ENCODE data around the gene TMEM72.

The TMEM72 gene

DNA sequence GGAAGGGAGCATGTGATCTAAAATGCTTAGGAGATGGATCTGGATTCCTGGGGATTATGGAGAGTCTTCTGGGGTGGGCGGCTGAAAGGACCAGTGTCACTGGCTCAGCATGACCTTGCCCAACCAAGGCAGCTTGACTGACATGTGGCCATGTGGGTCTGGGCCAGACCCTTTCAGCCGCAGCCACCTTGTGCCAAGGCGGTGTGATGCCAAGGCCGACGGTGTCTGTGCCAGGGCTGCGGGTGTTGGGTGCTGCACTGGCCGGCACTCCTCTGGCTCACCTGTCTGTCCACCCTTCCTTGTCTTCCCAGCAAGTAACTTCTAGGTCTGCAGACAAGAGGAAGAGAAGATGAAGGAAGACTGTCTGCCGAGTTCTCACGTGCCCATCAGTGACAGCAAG lies 58.7 kb downstream of the TMEM72 start:
- DNase-seq = peak; percentile 6

DNA sequence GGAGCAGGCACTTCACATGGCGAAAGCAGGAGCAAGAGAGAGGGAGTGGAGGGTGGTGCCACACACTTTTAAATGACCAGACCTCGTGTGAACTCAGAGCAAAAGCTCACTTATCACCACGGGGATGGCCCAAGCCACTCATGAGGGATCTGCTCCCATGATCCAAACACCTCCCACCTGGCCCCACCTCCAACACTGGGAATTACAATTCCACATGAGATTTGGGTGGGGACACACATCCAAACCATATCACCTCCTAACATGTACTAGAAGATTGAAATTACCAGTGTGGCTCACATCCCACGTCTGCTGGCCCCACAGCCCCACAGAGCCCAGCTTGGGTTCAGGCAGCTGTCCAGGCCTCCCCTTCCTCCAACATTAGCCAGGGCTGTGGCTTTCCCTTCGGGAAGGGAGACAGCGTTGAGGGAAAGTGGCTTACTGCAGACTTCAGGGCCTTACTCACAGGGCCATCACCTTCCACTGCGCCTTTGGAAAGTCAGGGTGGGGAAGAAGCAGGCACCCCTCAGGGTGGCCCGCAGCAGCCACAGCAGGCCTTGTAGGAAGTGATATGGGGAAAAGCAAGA lies 59.8 kb downstream of the TMEM72 start:
- DNase-seq = no peak

DNA sequence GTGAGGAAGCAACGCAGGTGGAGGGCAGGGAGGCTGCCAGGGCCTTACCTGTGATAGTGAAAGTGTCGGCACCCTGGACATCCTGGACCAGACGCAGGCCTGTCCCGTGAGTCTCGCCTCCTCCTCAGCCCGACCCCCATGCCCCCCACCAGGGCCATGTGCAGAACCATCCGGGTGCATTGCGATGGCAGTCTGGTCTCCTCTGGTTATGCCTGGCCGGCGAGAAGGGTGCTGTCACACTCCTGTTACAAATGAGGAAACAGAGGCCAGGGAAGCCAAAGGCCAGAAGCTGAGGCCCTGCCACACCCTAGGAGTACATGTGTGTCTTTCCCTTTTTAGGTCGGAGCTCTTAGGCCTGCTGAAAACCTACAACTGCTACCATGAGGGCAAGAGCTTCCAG lies 60.3 kb downstream of the TMEM72 start:
- DNase-seq = no peak

DNA sequence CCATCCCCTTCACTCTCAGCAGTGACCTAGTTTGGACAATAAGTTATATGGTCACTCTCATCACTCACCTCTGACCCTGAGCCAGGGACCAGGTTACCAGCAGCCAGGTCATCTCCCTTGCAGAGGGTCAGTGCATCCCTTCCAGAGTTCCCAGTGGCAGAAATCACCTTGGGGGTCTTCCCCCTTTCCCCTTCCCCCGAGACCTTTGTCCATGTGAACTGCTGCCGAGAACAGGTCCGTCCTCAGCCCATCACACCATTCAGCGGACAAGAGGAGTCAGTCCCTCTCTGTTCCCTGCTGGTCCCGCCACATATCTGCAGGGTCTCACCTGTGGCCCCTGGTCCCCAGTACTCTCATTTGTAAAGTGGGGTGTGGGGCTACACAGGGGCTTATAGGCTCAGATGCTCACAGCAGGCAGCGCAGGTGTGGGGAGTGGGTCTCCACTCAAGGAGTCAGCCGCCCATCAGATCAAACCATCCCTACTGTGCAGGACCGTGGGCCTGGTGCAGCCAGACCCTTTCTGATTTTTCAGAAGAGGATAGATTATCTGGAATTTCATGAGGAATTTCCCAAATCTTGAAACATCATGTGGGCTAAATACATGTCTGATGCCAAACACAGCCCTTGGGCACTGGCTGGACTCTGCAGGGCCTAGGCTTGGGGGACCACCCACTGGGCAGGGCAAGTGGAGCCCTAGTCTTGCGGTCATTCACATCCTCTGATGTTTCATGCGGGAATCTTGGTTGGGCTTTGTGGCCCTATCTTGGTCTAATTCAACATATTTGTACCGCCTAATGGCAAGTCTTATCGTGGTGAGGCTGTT lies 61.0 kb downstream of the TMEM72 start:
- no peak for DNase-seq

DNA sequence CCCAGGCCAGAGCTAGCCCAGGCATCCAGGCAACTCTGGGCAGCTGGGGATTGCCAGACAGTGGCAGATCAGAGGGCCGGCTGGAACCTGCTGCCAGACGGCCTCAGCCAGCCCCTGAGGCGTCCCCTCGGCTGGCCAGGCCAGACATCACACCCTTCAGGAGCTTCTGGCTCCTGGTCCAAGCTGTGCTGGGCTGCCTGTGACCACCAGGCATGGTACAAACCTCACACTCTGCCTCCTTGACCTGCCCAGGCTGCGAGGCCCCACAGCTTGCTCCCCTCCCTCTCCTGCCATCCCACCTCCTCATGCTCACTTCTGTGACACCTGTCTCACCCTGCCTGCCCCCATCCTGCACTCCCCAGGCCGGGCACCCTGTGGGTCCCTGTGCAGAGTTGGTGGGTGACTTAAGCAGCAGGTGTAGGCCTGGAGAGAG lies 61.8 kb downstream of the TMEM72 start:
- no peak for DNase-seq

DNA sequence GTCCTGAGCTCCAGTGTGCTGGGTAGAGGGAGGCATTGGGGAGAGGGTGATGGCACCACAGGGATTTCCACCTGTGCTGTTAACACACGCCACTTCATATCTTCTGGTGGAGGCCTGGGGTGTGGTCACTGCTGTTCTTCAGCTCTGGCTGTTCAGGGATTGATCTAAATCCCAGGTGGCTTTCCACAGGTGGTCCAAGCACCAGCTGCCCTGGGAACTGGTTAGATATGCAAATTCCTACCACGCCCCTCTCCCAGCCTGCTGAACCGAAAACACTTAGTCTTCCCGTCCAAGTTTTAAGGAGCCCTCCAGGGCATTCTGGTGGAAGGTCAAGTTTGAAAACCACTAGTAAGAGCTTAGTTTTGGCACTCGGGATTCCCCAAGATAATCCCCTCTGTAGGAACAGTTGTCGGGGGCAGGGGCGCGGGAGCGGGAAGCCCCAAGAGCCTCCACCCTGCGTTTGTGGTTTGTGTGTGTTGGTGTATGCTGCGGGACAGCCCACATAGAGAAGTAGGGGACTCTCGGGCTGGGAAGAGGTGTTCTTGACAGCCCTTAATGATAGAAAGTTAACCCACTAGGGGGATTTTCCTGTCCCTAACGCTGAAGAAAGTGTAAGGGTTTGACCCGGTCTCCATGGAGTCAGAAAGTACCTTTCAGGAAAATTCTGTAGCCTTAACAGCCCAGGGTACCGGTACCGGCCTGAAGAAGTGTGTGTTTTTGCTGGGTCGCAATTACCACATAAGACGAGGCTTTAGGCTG lies 62.4 kb downstream of the TMEM72 start:
- DNase-seq = no peak

DNA sequence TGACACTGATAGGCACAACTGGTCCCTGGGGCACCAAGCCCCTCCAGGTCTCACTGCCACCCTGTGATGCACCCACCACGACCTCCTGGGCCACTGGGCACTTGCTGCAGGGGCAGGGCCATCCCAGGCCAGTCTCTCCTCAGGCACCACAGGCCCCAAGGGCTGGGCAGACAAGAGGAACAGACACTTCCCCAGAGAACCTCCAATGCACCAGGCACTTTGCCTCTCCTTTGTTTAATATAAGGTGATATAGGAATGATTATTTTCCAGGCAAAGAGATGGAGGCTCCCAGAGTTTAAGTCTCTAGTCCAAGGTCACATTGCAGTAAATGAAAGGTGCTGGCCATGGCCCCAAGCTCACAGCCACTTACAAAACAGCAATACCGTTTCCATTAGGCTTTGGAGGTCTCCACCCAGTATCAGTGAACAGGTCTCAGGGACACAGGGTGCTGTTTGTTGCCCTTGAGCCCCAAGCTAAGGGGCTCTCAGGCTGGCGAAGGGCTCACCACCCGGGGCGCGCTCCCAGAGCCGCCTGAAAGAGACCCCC lies 63.0 kb downstream of the TMEM72 start:
- no peak for DNase-seq

DNA sequence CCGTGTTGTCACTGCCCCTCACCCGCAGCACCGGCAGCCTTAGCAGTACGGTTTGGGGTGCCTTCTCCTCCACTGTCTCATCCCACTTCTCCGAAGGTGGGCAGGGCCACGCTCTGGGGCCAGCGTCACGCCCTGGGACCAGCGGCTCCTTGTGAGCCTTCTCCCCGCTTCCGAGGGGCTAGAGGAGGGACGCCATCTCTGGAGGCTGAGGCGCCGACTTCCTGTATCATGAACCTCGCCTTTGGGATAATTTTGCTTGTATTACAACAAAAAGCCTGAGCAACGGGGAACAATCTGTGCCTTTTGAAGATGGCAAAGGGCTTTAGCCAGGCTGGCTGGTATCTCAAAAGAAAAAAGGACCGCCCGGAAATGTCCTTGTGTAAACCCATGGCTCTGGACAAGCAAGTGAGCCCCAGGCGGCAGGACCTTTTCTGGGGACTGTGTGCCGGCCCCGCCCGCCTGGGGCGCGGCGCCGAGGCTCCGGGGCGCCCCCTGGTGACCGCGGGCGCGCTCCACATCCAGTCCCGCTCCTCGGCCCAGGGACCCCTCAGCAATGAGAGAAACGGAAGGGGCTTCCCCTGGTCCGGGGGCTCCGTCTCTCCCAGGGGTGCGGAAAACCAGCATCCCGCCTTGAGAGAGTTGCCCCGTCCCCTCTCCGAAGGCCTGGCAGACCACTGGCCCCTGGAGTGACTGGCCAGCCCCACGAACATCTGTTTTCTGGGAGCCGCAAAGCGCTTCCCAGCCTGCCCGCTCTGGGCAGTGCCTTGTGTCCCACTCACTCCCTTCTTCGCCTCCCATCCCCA lies 63.7 kb downstream of the TMEM72 start:
- DNase-seq = peak; percentile 68

DNA sequence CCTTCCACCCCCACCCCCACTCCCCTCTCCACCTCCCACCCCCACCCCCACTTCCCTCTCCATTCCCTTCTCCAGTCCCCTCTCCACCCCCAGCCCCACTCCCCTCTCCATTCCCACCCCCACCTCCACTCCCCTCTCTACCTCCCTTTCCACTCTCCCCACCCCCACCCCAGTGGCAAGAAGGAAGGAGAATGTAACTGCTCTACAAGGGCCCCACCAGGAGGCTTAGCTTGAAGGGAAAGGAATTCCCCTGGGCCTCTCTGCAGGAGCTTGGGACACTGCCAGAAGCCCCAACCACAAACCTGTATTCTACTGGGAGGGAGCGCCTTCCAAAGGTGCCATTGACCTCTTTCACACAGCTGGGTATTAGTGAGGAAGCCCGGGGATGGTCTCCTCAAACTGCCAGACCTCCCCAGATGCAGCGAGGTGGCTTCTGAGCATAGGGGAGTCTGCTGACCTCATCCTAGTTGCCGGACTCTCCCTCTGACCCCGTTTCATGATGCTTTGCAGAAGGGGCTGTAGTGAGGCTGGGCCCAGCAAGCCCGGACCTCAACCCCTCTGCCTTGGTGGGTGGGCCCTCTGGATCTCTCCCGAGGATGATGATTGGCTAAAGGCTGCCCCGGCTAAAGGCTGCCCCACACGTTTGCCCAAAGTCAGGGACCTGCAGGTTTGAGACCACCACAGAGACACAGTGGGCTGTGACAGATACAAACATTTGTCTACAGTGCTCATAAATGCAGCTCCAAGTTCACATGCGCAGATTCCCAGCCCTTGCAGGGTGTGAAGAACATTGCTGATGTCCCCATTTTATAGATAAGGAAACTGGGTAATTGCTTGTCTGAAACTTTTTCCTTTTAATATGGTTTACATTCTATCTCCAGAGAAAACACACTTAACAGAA lies 64.5 kb downstream of the TMEM72 start:
- DNase-seq = no peak

DNA sequence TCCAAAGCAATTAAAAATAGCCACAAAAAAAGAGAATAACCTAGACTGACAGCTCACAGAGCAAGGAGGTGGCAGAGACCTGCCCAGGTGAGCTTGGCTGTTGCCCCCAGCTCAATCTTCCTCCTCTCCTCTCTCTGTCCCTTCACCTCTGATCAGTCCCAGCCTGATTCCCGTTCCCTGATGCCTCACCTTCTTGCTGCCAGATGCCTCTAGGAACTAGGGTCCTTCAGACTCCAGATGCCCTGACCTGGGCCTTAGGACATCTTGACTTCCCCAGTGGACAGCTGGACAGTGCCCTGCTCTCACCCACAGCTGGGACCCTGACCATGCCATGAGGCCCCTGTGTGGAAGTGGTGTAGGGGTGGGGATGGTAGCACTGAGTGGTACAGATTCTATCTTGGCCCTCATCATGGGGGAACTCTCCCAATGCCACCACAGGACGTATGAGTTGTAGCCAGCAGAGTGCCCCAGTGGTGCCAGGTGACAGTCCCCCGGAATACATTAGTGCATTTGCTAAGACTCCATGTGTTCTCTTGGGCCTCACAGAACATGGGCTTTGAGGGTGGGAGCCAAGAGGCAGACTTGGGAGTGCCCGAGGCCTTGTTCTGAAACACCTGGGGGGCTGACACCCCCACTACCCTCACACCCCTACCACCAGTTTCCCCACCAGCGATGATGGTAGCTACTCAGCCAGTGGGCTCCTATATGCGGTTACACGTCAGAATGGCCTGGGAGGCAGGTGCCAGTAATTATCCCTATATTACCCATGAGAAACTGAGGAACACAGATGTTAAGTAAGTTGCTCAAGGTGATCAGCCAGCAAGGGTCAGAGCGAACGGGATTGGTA lies 65.4 kb downstream of the TMEM72 start:
- DNase-seq = peak; percentile 6

DNA sequence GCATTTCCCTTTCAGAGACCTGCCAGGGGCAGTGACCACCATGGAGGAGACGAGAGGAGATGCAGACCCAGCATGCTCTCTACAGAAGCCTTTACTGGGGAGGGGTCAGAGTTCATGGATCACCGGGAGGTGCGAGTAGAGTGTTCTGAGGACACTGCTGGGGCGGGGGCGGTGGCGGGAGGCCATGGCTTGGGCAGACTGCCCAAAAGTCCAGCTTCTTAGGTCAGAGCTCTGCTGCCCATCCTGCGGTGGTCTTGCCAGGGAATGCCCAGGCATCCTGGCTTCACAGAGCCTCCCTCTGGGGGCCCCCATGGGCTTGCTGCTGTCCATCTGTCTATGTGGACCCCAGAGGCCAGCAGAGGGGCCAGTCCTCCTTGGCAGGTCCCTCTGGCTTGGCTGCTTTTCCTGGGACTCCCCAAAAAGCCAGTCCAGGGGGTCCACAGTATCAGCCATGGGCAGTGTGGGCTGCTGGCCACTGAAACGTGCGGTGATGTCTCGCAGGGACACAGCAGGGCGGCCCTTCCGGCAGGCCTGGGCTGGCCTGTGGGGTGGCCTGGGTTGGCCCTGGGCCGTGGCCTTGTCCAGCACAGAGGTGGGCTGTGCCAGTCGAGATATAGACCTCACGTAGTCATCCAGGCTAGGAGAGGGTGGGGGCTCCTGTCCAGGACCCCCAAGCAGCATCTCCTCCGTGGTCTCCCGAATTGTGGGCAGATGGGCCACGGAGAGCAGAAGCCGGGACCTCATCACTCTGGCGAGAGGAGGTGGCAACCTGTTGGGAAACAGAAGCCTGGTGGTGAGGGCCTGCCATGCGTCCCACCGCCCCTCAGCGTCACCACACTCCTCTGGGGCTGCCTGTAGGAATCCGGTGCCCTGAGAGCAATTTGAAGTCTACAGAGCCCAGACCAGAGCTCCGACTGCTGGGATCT lies 66.4 kb downstream of the TMEM72 start:
- DNase-seq = peak; percentile 9

DNA sequence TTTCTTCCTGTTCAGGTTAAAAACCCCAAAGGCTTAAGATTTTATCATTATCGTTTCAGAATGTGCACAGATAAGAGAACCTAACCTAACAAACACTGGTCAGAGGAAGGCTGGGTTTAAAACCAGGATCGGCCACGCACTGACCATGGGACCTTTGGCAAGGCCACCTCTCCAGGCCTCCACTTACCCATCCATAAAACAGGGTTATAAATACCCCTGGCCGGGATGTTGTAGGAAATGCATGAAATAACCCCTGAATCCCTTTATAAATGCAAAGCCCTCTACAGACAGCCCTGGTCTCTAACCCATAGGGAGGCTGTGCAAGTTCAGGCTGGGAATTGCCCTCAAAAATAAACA lies 67.1 kb downstream of the TMEM72 start:
- DNase-seq = no peak

DNA sequence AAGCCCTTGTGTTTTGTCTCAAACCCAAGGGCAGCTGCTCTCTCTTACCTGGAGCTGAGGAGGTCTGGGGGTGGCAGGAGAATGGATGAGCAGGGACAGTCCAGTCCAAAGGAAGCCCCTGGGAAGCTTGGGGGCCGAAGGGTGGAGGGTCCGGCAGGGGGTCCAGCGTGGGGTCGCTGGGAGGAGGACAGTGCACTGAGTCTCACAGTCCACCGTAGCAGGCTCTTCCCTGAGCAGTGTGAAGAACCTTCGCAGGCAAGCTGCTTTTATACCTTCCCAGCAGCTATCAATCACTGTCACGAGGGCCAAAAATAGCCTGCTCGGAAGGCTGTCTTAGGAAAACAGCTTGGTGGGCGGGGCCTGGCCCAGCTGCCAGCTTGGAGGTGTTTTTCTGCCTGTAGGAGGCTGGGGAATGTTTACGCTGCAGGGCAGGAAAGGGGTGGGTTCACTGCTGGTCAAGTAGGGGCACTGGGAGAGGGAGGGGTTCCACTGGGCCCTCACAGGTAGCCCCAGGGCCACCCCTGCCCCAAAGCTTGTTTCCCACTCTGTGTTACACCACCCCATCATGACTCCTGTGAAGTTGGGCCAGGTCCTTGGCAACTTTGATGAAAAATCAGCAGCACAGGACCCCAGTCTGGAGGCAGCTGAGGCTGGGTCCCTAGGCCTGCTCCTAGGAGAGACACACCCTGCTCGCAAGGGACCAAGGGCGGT lies 67.6 kb downstream of the TMEM72 start, which contains the start of gene DEPP1:
Gene DEPP1 (minus strand): TSS at position 240 of the 711 bp plus-strand sequence. CDS start 779 bp downstream, outside the sequence.
- DNase-seq = peak; percentile 17

DNA sequence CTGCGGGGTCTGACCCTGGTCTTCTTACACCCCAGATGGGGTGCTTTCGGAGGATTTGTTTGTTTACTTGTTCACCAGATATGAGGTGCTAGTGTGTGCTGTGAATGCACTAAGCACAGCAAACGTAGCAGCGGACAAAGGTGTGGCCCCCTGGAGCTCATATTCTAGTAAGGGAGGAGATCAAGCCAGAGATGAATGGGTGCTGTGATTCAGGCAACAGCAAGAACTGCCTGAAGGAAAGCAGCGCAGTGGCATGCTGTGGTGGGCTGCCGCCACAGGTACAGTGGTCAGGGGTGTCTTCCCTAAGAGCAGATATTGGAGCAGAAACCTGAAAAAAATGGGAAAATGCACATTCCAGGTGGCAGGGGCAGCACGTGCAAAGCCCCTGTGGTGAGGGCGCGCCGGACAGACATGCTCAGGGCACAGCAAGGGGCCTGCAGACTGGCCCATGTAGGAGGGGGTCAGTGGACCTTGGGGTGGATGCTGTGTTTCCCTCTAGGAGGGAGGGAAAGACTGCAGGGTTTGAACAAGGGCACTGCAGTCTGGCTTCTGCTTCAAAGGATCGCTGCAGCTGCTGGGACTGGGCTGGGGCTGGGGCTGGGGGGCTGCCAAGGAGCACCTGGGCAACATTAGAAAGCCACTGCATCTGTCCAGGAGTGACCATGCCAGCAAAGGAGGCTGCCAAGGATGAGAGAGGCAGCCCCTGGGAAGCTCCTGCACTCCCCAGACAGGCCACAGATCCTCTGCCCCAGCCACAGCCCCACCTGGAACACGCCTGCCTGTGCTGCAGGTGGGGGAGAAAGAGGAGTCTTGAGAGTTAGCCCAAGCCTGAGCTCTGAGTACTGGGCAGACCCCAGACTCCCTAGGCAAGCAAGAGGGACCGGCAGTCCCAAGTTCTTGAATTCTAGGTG lies 68.4 kb downstream of the TMEM72 start:
- peak; percentile 8 for DNase-seq

DNA sequence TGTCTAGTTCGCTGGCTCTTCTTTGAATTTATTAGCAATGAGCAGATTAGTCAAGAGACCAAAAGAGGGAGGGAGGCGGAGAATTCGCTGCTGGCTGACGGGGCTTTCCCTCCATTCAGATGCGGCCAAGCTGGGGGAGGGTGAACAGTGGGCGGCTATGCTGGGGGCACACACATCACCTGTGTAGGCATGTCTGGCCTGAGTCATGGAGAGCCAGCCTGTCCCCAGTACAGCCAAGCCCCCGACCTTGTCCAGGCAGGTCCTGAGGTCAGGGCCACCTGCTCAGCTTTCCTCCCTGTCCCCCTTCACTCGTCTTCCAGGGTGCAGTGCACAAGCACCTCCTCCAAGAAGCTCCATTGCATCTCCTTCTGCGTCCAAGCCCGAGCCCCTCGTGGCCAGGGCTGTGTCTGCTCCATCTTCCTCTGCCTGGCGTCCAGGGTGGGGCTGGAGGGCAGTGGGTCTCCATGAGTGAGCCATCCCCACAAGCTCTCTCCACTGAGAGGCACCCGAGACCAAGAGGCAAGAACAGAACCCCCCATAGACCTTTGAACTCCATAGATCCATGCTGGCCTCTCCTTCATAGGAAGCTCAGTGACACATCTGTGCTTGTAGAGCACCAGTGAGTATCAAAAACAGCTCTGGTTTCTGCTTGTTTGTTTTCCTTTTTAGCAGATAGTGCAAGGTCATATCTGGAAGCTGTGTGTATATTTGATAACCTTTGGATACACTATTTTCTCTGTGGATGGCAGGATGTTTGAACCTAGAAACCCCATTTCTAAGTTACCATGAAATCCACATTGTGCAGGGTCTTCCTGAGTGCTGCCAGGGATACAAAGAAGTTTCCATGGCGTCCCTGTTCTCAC lies 69.4 kb downstream of the TMEM72 start:
- peak; percentile 12 for DNase-seq
